Mononuclear cell (primary cell): ENCODE results near the gene DPH5. TPM values are rescaled to one million over a fixed set of nuclear protein-coding genes. Genes with fewer than 3 reads are reported as not detected.
"Not testable (repeated sequence)": the region's sequence is repeated elsewhere in the genome, so short reads cannot be mapped to it uniquely, and the experiment has no call there.

Experiments
- H3K27me3 ChIP-seq: 2 replicates; pipeline ENCODE4 v1.6.0; 2011; ENCODE audit warnings: low read length, control low read depth; ENCODE audit not compliant: insufficient read depth
- H3K4me1 ChIP-seq: 2 replicates; pipeline ENCODE4 v1.5.1; 2011; ENCODE audit warnings: mild to moderate bottlenecking, low read length, control low read depth; ENCODE audit not compliant: insufficient read depth
- H3K4me3 ChIP-seq: 2 replicates; pipeline ENCODE4 v1.5.1; 2011; ENCODE audit warnings: mild to moderate bottlenecking, low read length, moderate library complexity
- H3K9me3 ChIP-seq: 2 replicates; pipeline ENCODE4 v1.5.1; 2011; ENCODE audit warnings: low read depth, mild to moderate bottlenecking, control low read depth, low read length
- total RNA-seq: library from RNA; depleted of rRNA; stranded (reverse); fragments of >200 nt; gene quantifications from one replicate; pipeline ENCODE4 v1.2.3, GENCODE V29; 2012

The DPH5 gene
- total RNA-seq, 1 donor, result 42.1 TPM

GRCh38 chr1:101044259-101044658, 18.7 kb upstream of the DPH5 start:
- no peaks in the 10 kb centered on the region for H3K27me3 ChIP-seq
- H3K9me3 ChIP-seq, result no peaks in the 10 kb centered on the region
- H3K4me3 ChIP-seq, result no peak overlapping the region
- no peaks in the 10 kb centered on the region for H3K4me1 ChIP-seq

DNA sequence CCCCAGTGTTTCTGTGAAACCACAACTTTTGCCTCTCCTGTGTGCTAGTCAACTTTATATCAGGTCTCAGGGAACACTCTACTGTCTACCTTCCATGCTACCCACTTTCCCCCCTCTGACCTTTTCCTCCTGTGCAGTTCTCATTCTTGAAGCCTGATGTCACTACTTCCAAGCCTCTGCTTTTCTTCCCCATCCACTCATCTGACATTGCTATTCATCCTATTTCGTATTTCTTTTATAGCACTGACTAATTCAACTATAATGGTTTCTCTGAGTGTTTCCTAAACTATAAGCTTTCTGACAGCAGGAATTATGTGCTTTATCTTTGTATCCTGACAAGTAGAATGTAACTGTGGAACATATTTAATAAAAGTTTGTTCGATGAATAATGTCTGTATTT, 18.2 kb upstream of the DPH5 start:
- Histone ChIP-seq H3K9me3 (no peaks in the 10 kb centered on the region), H3K4me1 (no peaks in the 10 kb centered on the region), H3K4me3 (no peak overlapping the region), H3K27me3 (no peaks in the 10 kb centered on the region)

GRCh38 chr1:101041300-101041699, 15.7 kb upstream of the DPH5 start:
- H3K27me3 ChIP-seq, result no peaks in the 10 kb centered on the region
- no peak overlapping the region for H3K4me3 ChIP-seq
- no peaks in the 10 kb centered on the region for H3K9me3 ChIP-seq
- H3K4me1 ChIP-seq, result no peaks in the 10 kb centered on the region

DNA sequence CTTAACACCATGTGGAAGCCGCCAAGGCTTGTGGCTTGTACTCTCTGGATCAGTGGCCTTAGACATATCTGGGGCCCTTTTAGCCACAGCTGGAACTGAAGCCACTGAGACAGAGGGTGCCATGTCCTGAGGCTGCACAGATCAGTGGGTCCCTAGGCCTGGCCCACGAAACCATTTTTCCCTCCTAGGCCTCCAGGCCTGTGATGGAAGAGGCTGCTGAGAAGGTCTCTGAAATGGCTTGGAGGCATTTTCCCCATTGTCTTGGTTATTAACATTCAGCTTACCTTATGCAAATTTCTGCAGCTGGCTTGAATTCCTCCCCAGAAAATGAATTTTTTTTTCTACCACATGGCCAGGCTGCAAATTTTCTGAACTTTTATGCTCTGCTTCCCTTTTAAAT, 15.1 kb upstream of the DPH5 start:
- no peaks in the 10 kb centered on the region for H3K27me3 ChIP-seq
- no peaks in the 10 kb centered on the region for H3K9me3 ChIP-seq
- no peak overlapping the region for H3K4me3 ChIP-seq
- no peaks in the 10 kb centered on the region for H3K4me1 ChIP-seq

- Histone ChIP-seq H3K9me3 (no peaks in the 10 kb centered on the region), H3K4me3 (no peak overlapping the region), H3K4me1 (no peaks in the 10 kb centered on the region), H3K27me3 (no peaks in the 10 kb centered on the region)
These were observed 13.7 kb upstream of the DPH5 start for GRCh38 chr1:101039245-101039644.

DNA sequence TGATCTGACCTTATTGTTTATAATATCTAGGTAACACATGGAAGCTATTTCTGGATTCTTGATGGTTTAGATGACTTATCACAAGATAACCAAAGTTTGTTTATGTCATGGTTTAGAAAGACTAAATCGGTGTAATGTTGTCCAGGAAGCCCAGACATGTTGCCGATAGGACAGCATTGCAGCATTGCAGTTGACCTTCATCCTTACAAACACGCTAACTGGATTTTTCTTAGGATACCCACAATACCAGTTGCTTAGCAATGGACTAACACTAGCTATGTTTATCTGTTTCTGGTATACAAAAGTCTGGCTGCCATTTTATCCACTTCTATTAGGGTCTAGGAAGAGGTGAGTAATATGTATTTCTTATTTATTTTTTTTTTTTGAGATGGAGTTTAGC, 11.7 kb upstream of the DPH5 start:
- no peaks in the 10 kb centered on the region for H3K9me3 ChIP-seq
- no peak overlapping the region for H3K4me3 ChIP-seq
- no peaks in the 10 kb centered on the region for H3K4me1 ChIP-seq
- no peaks in the 10 kb centered on the region for H3K27me3 ChIP-seq

DNA sequence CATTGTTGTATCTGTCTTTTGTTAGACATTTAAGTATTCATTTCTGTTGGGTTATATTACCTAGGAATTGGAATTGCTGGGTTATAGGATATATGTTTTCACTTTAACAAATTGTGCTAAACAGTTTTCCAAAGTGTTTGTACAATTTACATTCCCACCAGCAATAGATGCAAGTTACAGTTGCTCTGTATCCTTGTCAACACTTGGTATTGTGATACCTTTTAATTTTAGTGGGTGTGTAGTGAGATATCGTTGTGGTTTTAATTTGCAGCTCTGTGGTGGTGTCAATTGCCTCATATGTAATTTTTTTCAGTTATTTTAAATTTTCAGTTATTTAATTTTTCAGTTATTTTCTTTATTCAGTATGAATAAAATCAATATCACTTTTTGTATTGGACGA, 7.4 kb upstream of the DPH5 start:
- Histone ChIP-seq H3K27me3 (no peaks in the 10 kb centered on the region), H3K4me1 (peaks cover 4% of the 10 kb centered on the region), H3K9me3 (no peaks in the 10 kb centered on the region), H3K4me3 (no peak overlapping the region)

DNA sequence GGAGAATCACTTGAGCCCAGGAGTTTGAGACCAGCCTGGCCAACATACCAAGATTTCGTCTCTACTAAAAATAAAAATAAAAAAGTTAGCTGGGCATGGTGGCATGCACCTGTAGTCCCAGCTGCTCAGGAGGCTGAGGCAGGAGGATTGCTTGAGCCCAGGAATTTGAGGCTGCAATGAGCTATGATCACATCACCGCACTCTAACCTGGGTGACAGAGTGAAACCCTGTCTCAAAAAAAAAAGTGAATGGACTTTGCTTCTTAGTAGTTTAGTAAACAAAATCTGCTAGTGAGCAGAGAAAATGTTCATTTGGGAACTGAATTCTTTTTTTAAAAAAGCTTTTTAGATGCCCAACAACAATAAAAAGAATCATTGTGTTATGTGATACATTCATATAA, 6.5 kb upstream of the DPH5 start:
- not testable (repeated sequence) for H3K27me3 ChIP-seq, H3K4me3 ChIP-seq, H3K9me3 ChIP-seq

DNA sequence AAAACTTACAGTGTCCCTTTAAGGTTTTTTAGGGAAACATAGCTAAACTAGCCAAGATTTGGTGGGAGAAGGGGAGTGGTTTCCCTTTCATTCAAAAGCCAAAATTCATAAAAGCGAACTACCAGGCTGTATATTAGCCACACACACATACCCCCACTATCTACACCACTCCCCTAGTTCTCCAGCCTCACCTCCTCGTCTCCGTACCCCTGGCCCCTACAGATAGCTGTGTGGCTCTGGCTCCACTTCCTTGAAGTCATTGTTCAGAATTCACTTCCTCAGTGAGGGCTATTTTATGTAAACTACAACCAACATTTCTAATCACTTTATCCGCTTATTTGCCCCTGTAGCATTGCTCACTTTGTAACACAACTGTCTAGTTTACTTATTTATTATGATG, 5.3 kb upstream of the DPH5 start:
- Histone ChIP-seq H3K4me1 (peaks cover 20% of the 10 kb centered on the region), H3K4me3 (no peak overlapping the region), H3K9me3 (no peaks in the 10 kb centered on the region), H3K27me3 (no peaks in the 10 kb centered on the region)

More for the DNA sequence above, 6.5 kb upstream of the DPH5 start:
- peaks cover 12% of the 10 kb centered on the region for H3K4me1 ChIP-seq

DNA sequence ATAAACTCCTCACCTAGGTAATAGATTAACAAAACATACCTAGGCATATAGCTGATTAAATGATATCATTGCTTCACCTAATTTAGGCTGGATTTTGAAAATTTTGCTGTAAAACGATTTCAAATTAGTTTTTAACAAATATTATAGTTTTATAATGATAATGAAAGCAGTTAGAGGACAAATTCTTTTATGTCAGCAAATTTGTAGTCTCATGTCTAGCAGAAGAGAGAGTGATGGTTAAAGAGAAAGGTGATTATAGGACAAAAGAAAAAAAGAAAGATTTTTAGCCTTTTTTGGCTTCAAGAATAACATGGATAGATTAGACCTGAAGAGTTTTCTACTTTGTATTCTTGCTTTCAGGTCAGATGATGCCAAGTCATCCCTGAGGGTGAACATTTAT, 3.6 kb upstream of the DPH5 start:
- Histone ChIP-seq H3K4me1 (peaks cover 27% of the 10 kb centered on the region), H3K27me3 (no peaks in the 10 kb centered on the region), H3K9me3 (no peaks in the 10 kb centered on the region), H3K4me3 (no peak overlapping the region)

DNA sequence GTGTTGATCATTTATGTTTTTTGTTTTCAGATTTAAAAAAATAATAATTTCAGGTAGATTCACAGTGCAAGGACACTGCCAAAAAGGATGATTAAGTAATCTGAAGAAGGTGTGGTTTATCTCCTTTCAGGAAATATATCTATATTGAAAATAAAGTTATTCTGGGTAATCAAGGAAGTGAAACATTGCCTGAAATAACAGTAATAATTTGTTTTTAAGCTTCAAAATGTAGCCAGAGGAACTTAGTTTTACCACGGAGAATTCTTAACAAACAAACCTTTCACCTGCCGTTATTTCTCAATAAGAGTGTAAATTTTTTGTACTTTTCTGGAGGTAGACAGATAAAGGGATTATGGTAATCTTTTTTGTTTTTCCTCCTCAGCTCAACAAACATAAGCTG, 2.9 kb upstream of the DPH5 start:
- H3K4me3 ChIP-seq, result no peak overlapping the region
- H3K4me1 ChIP-seq, result peaks cover 27% of the 10 kb centered on the region
- no peaks in the 10 kb centered on the region for H3K27me3 ChIP-seq
- no peaks in the 10 kb centered on the region for H3K9me3 ChIP-seq

DNA sequence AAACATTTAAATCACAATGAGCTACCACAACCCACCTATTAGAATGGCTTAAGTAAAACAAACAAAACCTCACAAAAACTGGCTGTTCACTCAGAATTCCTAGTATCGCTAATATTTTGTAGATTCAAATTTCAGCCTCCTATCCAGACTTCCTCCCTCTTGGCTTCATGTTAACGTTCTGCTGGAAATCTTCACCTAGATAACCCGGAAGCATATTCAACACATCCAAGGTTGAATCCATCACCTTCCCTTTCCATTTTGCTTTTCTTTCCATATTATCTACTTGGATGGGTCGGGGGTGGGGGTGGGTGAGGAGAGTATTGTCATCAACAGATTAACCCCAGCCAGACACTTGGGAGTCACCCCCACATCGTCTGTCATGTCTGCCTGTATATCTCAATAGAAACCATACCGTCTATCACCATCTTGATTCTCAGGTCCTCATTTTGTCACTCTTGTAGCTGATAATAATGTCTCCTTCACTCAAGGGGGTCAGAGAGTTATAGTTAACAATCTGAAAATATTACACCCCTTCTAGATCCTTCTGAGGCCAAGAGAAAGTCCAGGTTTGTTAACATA, 1.7 kb upstream of the DPH5 start:
- Histone ChIP-seq H3K9me3 (no peaks in the 10 kb centered on the region), H3K4me3 (no peak overlapping the region), H3K4me1 (peaks cover 34% of the 10 kb centered on the region), H3K27me3 (no peaks in the 10 kb centered on the region)

- Histone ChIP-seq H3K4me1 (peaks cover 36% of the 10 kb centered on the region), H3K9me3 (no peaks in the 10 kb centered on the region), H3K27me3 (no peaks in the 10 kb centered on the region), H3K4me3 (peak overlapping the region; percentile 76)
These were observed 825 bp upstream of the DPH5 start for GRCh38 chr1:101026430-101026788.

DNA sequence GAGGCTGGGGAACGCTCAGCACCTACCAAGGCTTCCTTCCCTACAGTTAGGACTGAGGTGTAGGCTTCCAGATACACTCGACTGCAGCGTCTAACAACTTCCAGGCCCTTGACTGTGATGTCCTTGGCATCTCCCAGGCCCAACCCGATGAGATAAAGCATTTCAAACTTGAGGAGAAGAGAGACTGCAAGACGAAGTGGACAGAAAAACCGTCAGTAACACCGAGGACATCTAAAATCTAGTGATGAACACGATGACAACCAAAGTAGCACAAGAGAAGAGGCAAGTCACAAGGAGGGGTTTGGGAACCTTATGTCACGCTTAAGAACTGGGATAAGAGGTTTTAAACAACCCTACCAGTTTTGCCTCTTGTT, 314 bp downstream of the DPH5 start:
- Histone ChIP-seq H3K4me3 (peak overlapping the region; percentile 76), H3K4me1 (peaks cover 31% of the 10 kb centered on the region), H3K9me3 (no peaks in the 10 kb centered on the region), H3K27me3 (no peaks in the 10 kb centered on the region)

DNA sequence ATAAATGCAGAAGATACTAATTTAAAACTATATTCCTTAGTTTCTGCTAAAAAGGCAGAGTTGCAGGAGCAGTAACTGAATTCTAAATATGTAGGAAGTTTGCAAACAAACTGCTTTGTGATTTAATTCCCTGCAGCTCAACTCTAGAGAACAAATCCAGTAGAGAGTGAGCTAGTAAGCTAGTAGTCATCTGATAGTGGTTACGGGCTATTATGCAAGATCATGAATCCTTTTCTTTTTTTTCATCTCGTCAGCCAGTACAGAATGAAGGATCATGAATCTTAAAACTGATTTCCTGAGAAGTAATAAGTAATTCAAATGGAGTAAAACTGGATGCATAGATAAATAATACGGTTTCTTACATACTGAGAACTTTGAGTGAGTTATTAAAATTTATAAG, 3.3 kb downstream of the DPH5 start:
- Histone ChIP-seq H3K4me1 (peaks cover 26% of the 10 kb centered on the region), H3K27me3 (no peaks in the 10 kb centered on the region), H3K4me3 (no peak overlapping the region), H3K9me3 (no peaks in the 10 kb centered on the region)

DNA sequence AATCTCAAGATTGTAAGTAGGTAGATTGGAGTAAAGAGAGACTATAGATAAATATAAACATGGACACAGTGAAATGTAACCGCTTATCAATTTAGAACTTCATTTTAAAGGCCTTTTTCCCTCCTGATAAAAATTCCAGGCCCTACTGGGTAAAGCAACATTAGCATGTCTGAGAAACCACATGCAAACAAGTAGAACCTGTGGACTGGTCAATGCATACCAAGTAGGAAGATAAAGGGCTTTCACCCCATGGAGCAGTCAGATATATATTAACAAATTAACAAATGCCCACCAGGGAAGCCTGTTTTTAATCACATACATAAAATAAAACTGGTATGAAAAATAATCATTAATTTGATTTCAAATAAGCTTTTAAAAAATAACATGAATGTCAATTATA, 8.1 kb downstream of the DPH5 start:
- no peaks in the 10 kb centered on the region for H3K27me3 ChIP-seq
- H3K9me3 ChIP-seq, result no peaks in the 10 kb centered on the region
- H3K4me3 ChIP-seq, result no peak overlapping the region
- H3K4me1 ChIP-seq, result peaks cover 4% of the 10 kb centered on the region

DNA sequence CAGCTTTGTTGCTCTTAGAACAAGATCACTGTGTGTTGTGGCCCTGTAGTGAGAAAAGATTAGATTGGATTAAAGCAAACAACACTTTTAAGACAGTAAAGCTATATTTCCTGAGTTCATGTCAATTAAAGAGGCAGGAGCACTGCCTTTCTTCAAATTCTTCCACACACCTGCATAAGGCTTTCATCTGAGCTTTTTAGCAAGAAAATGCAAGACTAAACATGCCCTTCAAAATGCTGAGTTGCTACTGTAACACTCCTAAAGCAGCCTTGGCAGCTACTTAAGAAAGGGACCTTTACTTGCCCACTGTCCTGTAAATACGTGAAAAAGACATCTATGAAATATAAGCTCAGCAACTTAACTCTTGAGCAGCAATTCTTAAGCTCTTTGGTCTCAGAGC, 11.8 kb downstream of the DPH5 start:
- no peak overlapping the region for H3K4me3 ChIP-seq
- no peaks in the 10 kb centered on the region for H3K9me3 ChIP-seq
- no peaks in the 10 kb centered on the region for H3K27me3 ChIP-seq
- no peaks in the 10 kb centered on the region for H3K4me1 ChIP-seq
